Esophagus squamous epithelium (tissue), 4 donors: ENCODE results near the gene CEP164.

Experiments
- CTCF ChIP-seq, 6 experiments: fragments of 450-650 bp in 4 of 6; fragments of 200-600 bp in 2 of 6; sonication (generic) in 2 of 6; IDR thresholded peaks; one replicate each; pipeline ENCODE4 v1.5.1; 2016 to 2019; ENCODE audit warnings: antibody characterized with exemption in 6 of 6, mild to moderate bottlenecking in 4 of 6, moderate library complexity in 4 of 6
- POLR2A ChIP-seq, 4 donors: fragments of 450-650 bp; IDR thresholded peaks; one replicate each; pipeline ENCODE4 v1.6.1; 2017; ENCODE audit warnings: antibody characterized with exemption in 4 of 4, mild to moderate bottlenecking in 4 of 4, moderate library complexity in 3 of 4

DNA sequence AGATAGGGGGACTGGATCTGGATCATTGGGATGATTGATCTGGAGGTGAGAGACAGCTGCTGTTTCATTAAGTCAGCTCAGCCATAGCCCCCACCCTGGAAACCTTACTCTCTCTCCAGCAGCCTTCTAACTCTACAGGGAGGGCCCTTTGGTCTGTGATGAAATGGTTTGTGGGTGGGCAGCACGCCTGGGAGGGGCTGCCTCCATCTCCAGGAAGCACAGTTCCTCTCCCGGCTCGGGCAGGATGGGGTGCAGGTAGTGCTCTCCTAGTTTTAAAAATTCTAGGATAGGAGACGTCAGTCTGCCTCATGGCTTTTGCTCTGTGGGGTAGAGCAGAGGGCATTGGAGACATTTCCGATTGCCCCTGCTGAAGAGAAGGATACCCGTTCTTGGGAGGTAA, 89.7 kb downstream of the CEP164 start:
- TF ChIP-seq CTCF (IDR thresholded peaks at IDR 0.05), result no peak
- TF ChIP-seq POLR2A (IDR thresholded peaks at IDR 0.05), result no peak
